HG03135 (cell line): ENCODE data around the gene SCAPER.
"Not testable (repeated sequence)": the region's sequence is repeated elsewhere in the genome, so short reads cannot be mapped to it uniquely, and the experiment has no call there.

ENCODE experiments used
- ATAC-seq: cut with Tn5 transposase; IDR thresholded peaks from one replicate; pipeline ENCODE4 v1.9.1; 2021; ENCODE audit warnings: mild to moderate bottlenecking, moderate library complexity; ENCODE audit not compliant: unreplicated experiment

SCAPER gene

GRCh38 chr15:76787273-76787672 is 117.9 kb downstream of the SCAPER start:
- ATAC-seq = no peak

- ATAC-seq = no peak
Measured at GRCh38 chr15:76776969-76777368, 128.2 kb downstream of the SCAPER start.

GRCh38 chr15:76776480-76776879 is 128.7 kb downstream of the SCAPER start:
- no peak for ATAC-seq

GRCh38 chr15:76773234-76773633 is 131.9 kb downstream of the SCAPER start:
- no peak for ATAC-seq

- ATAC-seq = no peak
Measured at GRCh38 chr15:76772776-76773175, 132.4 kb downstream of the SCAPER start.

GRCh38 chr15:76764004-76764403 is 141.1 kb downstream of the SCAPER start:
- no peak for ATAC-seq

GRCh38 chr15:76763554-76763953 is 141.6 kb downstream of the SCAPER start:
- no peak for ATAC-seq

GRCh38 chr15:76756381-76756780 is 148.8 kb downstream of the SCAPER start:
- ATAC-seq = no peak

GRCh38 chr15:76753771-76754170 is 151.4 kb downstream of the SCAPER start:
- no peak for ATAC-seq

- ATAC-seq = no peak
Measured at GRCh38 chr15:76753131-76753530, 152.0 kb downstream of the SCAPER start.

- no peak for ATAC-seq
Measured at GRCh38 chr15:76752549-76752948, 152.6 kb downstream of the SCAPER start.

- no peak for ATAC-seq
Measured at GRCh38 chr15:76737573-76737972, 167.6 kb downstream of the SCAPER start.

- not testable (repeated sequence) for ATAC-seq
Measured at GRCh38 chr15:76732321-76732720, 172.8 kb downstream of the SCAPER start.

GRCh38 chr15:76730262-76730661 is 174.9 kb downstream of the SCAPER start:
- no peak for ATAC-seq

GRCh38 chr15:76718863-76719262 is 186.3 kb downstream of the SCAPER start:
- ATAC-seq = no peak

GRCh38 chr15:76714950-76715349 is 190.2 kb downstream of the SCAPER start:
- ATAC-seq = no peak

GRCh38 chr15:76711351-76711827 is 193.8 kb downstream of the SCAPER start:
- ATAC-seq = peak; percentile 74

- ATAC-seq = not testable (repeated sequence)
Measured at GRCh38 chr15:76704032-76704431, 201.1 kb downstream of the SCAPER start.

GRCh38 chr15:76696840-76697239 is 208.3 kb downstream of the SCAPER start:
- no peak for ATAC-seq

- not testable (repeated sequence) for ATAC-seq
Measured at GRCh38 chr15:76692546-76692945, 212.6 kb downstream of the SCAPER start.

- not testable (repeated sequence) for ATAC-seq
Measured at GRCh38 chr15:76687592-76687991, 217.5 kb downstream of the SCAPER start.

- no peak for ATAC-seq
Measured at GRCh38 chr15:76684002-76684401, 221.1 kb downstream of the SCAPER start.

- ATAC-seq = no peak
Measured at GRCh38 chr15:76682833-76683232, 222.3 kb downstream of the SCAPER start.
